IPS-18c (cell line): ENCODE results near the gene SELENON.

ENCODE experiments used
- H3K4me3 ChIP-seq: 2 replicates; pipeline ENCODE4 v1.7.0; 2013; ENCODE audit warnings: low read depth, mild to moderate bottlenecking, low read length, moderate library complexity; ENCODE audit not compliant: insufficient read depth
- H3K9me3 ChIP-seq: one replicate; pipeline ENCODE4 v1.6.1; 2013; ENCODE audit warnings: mild to moderate bottlenecking, low read length, moderate library complexity; ENCODE audit not compliant: control insufficient read depth, insufficient read depth

SELENON gene

GRCh38 chr1:25863486-25864262 lies 63.7 kb downstream of the SELENON start:
- no peak overlapping the region for H3K4me3 ChIP-seq
- H3K9me3 ChIP-seq, result no peaks in the 10 kb centered on the region

DNA sequence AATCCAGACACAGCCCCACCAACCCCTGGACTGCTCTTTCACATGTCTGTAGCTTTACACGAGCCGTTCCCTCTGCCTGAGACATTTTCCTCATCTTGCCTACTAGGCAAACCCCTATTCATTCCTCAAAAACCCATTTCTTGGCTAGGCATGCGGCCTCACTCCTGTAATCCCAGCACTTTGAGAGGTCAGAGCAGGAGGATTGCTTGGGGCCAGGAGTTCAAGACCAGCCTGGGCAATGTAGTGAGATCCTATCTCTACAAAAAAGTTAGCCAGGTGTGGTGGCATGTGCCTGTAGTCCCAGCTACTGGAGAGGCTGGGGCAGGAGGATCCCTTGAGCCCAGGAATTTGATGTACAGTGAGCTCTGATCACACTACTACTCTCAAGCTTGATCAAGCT lies 64.4 kb downstream of the SELENON start:
- no peak overlapping the region for H3K4me3 ChIP-seq
- no peaks in the 10 kb centered on the region for H3K9me3 ChIP-seq

DNA sequence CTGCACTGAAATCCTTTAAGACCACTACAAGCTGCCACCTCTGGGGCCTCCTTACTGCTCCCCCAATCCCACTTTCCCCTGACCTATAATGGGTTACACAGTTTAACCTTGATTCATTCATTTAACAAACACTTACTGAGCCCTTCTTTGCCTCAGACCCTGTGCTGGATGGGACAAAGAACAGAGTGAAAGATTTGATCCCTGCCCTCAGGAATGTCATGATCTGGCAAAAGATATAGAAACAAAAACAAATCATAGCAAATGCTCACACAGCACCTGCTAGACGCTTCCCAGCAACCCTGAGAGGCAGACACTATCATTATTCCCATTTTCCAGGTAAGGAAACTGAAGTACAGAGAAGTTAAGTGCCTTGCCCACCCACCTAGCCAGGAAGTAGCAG lies 66.3 kb downstream of the SELENON start:
- no peaks in the 10 kb centered on the region for H3K9me3 ChIP-seq
- no peak overlapping the region for H3K4me3 ChIP-seq

DNA sequence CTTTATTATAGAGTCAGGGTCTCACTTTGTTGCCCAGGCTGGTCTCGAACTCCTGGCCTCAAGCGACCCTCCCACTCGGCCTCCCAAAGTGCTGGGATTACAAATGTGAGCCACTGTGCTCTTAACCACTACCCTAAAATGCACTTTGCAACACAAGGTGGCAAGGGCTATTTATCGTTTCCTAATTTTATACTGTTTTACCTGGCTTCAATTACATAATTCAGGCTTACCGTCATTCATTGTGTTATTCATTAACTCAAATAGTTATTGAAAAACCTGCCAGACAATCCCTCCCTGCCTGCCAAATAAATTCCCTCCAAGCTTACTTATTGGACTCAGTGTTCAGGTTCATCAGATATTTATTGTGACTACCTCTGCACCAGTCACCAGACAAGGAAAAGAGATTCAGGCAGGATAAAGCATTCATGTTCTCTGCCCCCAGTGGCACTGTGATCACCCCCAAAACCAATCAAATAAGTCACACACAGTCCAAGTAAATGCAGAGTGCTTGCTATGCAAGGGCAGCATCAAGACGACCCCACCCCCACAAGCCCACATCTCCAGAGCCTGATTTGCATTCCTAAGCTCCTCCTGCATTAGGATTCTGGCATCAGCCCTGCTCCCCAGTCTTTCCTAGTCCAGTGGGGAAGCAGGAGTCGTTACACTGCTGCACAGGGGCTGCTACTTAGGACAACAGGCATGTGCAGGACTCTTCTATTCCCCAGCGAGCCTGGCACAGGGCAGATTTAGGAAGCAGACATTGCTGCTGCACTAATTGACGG lies 67.4 kb downstream of the SELENON start:
- peak overlapping the region; percentile 16; the same call in 1 of the 2 replicates for H3K4me3 ChIP-seq
- H3K9me3 ChIP-seq, result no peaks in the 10 kb centered on the region
